Hematopoietic multipotent progenitor cell treated with erythropoietin and hydrocortisone succinate and interleukin-3 and kit ligand, for 15 days (in vitro differentiated cells): ENCODE data around the gene NDRG2.
"Not testable (repeated sequence)": the region's sequence is repeated elsewhere in the genome, so short reads cannot be mapped to it uniquely, and the experiment has no call there.

ENCODE experiments used
- DNase-seq: peaks from one replicate; pipeline ENCODE4 v3.0.0-alpha.2; 2015; ENCODE audit warnings: low spot score

NDRG2 gene

DNA sequence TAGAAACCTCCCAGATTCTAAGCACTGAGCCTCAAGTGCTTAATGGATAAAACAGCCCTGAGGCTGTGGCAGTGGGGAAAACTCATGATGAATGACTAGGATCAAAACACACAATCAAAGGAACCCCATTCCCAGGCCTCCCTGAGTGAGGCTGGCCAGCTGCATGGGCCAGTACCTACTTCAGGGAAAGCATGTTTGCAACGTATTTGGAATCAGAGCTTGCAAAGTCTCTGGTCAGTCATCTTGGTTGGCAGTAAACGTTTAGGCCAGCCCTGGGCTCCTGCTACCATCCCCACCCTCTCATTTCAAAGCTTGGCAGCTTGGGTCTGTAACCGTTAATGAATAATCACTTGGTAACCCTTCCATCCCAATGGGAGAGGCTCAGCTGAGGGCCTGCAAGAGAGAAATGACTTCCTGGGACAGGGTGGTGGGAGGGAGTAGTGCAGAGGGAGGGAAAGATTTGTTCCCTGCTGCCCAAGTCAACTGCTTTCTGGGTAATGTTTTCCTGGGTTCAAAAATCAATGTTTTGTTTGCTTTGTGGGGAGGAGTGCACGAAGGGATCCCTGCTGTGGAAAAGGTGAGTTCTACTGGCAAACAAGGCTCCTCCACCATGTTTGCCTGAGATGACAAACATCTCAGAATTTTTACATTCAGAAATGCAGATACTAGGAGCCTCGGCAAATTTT lies 30.7 kb upstream of the NDRG2 start:
- no peak for DNase-seq

DNA sequence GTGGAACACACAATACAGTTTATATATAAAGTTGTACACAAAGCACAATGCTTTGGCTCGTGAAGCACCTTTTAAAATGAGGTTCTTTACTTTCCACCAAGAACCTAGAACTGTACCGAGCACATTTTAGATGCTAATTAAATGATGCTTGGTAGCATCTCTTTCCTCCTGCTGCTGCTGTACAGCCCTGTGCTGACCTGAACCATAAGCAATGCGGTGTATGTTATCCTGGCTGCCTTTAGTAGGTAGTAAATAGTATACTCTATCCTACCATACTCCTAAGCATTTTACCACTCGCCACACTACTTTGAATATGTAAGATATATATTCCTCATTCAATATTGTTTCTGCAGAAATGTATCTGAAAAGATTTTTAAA lies 29.9 kb upstream of the NDRG2 start:
- no peak for DNase-seq

DNA sequence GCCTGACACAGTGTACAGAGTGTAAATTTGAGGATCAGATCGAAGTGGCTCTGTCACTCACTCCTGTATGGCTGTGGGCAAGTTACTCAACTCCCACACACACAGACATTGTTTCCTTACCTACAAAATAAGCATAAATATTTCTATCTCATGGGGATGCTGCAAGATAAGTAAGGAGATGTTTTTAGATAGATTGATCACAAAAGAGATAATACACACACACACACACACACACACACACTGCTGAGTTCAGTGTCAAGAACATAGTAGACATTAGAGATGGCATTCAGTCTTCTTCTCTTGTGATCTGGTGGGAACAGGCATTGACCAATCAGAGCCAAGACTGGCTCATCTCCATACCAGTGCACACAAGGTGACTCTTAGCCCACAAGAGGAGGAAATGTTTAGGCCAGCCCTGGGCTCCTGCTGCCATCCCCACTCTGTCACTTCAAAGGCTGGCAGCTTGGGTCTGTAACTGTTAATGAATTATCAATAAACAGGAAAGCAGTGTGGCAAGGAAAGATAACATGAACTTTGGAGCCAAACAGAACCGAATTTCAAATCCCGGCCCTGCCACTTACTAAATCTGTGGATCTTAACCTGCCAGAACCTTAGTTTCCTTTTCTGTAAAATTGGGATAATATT lies 29.4 kb upstream of the NDRG2 start:
- DNase-seq, result no peak

DNA sequence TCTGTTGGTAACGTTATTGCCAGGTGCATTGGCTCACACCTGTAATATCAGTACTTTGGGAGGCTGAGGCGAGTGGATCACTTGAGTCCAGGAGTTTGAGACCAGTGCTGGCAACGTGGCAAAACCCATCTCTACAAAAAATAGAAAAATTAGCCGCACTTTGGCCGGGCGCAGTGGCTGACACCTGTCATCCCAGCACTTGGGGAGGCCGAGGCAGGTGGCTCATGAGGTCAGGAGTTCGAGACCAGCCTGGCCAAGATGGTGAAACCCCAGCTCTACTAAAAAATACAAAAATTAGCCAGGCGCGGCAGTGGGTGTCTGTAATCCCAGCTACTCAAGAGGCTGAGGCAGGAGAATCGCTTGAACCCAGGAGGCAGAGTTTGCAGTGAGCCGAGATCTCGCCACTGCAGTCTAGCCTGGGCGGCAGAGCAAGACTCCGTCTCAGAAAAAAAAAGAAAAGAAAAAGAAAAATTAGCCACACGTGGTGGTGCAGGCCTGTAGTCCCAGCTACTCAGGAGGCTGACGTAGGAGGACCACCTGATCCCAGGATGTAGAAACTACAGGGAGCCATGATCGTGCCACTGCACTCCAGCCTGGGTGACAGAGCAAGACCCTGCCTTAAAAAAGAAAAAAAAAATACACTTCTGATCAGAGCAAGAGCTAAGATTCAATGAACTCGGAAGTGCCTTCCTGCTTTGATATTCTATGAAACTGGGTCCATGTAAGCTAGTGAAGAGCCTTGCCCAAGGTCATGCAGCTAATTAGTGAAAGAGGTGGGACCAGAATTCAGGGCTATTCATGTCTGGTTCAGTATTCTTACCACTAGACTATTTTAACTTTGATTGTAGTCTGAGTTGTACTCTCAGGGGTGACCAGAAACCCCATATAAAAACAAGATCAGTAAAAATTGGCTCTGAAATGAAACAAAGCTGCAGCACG lies 28.6 kb upstream of the NDRG2 start:
- no peak for DNase-seq

DNA sequence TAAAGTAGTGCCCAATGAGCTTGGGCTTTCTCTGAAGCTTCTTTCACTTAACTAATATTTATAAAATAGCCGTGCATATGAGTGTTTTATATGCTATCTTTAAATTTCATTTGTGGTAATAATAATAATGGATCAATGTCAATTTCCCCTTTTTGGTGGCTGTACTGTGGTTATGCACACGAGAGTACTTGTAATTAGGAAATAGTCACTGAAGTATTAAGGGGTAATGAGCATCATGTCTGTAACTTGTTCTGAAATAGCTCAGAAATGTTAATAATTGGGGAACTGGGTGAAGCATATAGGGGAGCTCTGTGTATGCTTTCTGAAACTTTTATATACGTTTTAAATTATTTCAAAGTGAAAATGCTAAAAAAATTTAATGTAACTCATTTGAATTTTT lies 25.7 kb upstream of the NDRG2 start:
- DNase-seq, result no peak

DNA sequence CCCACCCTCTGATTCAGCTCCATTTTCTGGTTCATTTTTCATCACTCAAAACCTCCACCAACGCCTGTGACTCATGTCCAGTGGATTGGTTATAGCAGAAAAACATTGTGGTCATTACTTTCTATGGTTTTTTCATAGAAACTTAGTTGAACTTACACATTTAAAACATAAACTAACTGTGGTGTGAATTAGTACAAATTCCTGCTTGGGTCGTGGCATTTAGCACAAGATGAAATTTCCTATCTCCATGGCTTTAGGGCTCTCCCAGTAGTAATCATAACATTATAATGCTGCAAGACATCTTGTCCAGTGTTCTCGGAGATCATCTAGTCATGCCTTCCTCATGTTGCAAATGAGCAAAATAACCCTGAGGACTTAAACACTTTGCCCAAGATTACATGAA lies 24.4 kb upstream of the NDRG2 start:
- no peak for DNase-seq

DNA sequence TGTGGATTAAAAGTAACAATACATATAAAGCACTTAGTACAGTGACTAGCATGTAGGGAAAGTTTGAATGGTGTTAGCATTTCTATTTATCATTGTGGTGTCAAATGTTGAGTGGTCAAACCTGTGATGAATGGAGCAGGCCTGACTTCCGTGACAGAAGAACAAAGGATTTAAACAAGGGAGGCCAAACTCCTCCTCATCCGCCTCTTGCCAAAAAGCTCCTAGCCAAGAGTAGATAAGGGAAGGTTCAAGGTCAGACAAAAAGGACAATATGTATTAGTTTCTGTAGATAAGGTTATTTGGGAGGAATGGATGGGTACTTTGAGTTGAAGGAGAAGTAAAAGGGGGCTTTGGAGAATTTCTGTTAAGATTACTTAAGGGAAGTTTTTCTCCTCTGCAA lies 23.8 kb upstream of the NDRG2 start:
- no peak for DNase-seq

DNA sequence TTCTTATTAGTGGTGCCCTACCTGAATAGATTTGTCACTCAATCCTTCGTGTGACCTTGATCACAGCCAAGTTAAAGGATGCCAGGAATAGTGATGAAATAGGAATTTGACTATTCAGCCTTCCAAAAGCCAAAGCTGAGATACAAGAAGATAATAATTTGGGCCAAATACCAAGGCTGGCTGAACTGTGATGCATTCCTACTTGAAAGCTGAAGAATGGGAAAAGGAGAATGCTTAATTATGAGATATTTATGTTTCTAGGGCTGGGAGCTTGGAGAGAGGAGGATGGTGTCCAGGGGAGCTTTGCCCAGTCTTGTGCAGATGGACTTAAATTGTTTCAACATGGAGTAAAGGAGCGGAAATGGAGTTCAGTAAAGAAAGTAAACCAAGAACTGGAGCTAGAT lies 22.5 kb upstream of the NDRG2 start:
- no peak for DNase-seq

DNA sequence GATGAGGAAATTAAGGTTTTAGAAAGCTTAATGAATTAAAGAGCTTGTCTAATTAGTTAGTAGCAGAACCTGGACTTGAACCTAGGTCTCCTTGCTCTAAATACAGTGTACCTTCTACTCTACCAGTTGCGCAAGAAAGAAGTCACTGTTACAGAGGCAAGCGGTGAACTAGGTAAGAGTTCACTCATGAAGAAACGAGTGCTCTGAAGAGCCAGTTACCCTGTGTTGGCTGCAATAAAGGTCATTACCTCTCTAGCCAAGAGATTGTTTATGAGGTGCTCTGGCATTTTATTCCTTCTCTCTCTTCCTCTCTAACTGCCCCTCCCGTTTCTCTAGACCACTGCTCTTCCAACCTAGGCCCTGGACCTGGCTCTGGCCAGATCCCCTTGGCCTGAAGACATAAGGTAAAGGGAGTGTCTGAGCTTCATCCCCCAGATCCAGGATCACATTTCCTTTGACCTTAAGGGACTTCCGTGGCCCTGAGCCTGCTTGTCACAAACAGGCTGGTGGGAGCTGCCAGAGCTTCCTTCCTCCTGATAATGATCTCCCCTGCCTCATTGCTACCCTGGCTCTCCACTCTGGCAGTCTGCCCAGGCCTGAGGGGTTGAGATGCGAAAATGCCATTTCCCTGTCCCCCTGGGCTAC lies 19.2 kb upstream of the NDRG2 start:
- DNase-seq, result no peak

DNA sequence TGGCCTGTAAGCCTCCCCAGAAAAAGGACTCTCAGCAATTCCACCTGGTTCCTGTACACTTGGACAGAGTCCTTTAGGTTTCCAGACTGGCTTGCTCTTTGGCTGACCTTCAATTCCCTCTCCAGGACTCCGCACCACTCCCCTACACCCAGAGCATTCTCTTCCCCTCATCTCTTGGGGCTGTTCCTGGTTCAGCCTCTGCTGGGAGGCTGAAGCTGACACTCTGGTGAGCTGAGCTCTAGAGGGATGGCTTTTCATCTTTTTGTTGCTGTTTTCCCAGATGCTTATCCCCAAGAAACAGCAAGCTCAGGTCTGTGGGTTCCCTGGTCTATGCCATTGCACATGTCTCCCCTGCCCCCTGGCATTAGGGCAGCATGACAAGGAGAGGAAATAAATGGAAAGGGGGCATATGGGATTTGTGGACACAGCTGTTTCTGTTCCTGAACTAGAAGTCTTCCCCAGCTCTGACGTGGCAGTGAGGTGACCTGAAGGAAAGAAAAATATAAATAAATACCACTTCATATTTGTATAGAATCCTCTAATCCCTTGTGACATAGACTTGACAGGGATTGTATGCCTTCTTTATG lies 18.6 kb upstream of the NDRG2 start:
- no peak for DNase-seq

DNA sequence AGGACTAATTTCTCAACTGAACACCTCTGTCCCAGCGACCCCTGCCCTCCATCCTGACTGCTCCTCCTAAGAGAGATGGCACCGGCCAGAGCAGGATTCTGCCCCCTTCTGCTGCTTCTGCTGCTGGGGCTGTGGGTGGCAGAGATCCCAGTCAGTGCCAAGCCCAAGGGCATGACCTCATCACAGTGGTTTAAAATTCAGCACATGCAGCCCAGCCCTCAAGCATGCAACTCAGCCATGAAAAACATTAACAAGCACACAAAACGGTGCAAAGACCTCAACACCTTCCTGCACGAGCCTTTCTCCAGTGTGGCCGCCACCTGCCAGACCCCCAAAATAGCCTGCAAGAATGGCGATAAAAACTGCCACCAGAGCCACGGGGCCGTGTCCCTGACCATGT lies 18.1 kb upstream of the NDRG2 start:
- DNase-seq, result no peak

DNA sequence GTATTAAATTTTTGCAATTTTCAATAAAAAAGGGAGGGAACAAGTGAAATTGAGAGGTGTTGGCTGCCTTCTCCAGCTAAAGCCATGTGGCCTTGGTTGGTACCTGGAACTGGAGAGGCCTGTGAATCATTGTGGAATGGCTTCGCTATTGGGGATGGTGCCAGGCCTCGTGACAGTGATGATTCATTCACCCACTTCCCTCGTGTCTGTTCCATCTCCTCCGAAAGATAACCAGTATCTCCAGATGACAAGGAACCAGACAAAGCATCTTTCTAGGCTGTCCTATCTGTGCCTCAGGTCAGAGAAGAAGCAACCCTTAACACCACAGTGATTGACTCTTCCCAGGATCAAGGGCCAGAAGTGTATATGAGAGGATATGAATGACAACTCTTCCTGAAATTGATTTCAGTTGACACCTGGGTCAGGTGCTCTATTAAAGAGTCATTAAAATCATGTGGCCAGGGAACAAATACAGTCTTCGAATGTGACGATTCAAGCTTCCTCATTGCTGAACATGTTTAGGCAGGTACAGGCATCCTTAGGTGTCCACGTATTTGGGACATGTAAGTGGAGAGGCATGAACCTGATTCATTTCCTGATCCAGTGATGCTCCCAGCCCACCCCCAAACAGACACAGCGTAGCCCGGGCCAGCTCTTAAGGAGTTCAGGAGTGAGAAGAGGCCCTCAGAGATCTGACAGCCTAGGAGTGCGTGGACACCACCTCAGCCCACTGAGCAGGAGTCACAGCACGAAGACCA lies 17.0 kb upstream of the NDRG2 start, which contains the start of gene RNASE7:
RNASE7 (plus strand) TSS at position 687 of the 758 bp plus-strand sequence. CDS start 631 bp downstream, outside the sequence.
- no peak for DNase-seq

DNA sequence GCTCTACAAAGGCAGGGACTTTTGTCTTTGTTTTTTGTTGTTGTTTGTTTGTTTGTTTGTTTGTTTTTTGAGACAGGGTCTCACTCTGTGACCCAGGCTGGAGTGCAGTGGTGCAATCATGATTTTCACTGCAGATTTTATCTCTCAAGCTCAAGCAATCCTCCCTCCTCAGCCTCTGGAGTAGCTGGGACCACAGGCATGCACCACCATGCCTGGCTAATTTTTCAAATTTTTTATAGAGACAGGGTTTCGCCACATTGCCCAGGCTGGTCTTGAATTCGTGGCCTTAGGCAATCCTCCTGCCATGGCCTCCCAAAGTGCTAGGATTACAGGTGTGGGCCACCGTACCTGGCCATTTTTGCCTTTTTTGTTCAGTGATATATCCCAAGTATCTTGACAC lies 16.1 kb upstream of the NDRG2 start:
- DNase-seq, result not testable (repeated sequence)

DNA sequence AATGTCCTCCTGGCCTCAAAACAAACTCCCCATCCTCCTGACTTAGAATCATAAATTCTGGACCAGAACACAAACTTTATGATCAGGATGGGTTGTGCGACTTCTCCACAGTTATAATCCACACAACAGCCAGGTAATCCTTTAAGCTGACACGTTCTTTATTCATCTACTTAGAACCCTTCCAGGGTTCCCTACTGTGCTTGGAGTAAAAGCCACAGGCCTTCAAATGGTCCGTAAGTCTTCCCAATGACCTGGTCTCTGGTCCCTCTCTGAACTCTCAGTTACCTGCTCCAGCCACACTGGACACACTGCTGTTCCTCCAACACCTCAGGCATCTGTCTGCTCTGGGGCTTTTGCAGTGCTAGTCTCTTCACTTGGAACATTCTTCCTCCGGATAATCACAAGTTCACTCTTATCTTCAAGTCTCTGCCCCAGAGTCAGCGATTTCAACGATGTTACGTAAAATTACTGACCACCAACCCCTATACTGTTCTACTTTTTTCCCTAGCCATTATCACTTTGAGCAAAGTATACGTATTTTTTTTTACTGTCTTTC lies 15.6 kb upstream of the NDRG2 start:
- DNase-seq, result no peak

DNA sequence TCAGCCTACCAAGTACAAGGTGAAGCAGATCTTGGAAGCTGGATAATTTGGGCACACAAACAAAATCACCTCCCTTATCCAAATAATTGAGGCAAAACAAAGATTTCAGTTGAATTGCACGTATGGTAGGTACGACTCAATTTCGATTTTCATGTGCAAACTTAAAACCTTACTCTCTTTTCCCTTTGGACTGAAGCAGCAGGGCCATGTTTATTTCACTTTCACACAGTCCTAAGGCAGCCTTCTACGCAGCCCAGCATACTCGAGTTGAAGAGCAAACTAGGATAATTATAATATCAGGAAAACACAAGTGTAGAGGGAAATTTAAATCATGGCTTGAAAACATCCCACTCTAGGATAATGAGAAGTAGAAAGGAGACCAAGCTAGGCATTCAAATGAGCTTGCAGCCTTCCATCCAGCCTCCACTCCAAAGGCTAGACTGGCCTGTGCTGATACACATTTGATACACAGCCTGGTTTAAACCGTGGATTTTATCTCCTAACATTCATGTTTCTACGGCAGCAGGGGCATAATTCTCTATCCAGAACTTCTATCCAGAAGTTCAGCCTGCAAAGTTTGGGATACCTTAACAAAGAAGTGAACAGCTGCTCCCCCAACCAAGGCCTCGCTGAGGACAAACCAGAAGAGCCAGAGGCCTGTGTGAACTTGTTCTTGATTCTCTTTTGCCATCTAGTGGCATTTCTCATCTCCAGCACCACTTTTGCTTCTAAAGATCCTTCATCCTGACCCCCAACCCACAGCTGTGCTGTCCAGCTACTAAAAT lies 14.9 kb upstream of the NDRG2 start:
- no peak for DNase-seq

DNA sequence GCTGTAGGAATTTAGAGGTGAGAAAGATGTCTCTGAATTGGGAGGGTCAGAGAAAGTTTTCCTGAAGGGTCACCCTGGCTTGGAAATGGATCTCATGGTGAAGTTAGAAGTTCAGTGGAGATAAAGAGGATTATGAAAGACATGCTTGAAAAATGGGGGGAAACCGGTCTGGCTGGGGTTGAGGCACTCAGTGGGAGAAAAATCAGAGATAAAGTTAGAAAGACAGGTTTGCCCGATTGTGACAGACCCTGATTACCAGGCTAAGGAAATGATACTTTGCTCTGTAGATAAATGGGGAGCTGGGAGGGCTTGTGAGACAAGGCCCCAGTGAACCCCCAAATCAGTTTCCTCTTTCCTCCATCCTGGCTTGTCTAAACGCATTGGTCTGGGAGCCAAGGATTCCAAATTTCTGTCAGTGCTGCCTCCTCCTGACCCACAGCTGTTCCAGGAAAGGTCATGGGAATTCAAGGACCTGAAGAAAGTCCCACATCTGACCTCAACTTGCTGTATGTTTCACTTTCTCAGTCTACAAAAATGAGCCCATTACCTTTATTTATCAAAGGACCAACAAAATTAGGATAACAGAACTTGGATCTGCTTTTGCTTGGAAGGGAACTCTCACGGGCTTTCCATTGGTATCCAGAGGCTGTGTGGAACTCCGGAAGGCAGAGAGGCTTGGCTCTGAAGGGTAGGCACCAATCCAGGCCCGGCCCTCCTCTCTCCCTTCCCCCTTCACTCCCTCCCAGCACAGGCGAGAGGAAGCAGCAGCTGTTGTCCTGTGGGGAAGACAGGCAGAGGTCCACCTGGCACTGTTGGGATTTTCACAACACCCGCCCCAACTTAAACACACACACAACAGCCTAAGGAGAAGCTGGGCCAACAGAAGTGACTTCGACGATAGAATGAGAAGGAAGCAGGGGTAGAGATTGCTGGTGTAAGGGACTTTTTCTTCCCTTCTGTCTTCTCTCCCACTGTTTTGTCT lies 13.9 kb upstream of the NDRG2 start:
- no peak for DNase-seq

DNA sequence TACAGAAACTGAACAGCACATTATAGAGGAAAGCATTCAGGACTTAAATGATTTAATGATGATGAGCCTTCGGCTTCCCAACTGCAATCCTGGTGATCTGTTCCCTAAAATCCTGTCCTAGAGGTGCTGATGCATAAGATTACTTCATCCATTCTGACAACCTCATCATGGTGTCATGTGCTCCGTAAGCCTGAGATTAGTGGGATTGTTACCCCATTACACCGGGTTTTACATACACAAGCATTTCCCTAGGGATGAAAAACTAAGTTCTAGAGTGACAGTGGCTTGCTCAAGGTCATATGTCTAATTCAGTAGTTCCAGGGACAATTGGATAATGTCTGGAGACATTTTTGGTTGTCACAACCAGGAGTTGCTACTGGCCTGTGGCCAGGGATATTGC lies 12.3 kb upstream of the NDRG2 start:
- DNase-seq, result no peak

DNA sequence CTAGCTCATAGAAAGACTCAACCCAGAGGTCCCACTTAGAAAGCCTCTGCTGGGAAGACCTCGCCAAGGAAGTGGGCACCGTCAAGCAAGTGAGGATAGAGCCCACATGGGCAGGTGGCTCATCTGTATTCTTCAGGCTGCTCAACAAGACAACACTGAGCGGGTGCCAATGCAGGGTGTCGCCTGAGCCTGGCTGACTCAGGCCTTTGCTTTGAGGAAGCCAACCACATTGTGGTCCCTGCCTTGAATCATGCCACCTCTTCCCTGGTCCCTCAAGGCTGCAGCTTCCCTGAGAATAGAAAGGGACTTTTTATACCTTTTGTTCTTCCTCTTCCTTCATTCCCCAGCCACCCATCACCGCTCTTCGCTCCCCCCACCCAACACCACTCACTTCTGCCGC lies 11.9 kb upstream of the NDRG2 start:
- no peak for DNase-seq

DNA sequence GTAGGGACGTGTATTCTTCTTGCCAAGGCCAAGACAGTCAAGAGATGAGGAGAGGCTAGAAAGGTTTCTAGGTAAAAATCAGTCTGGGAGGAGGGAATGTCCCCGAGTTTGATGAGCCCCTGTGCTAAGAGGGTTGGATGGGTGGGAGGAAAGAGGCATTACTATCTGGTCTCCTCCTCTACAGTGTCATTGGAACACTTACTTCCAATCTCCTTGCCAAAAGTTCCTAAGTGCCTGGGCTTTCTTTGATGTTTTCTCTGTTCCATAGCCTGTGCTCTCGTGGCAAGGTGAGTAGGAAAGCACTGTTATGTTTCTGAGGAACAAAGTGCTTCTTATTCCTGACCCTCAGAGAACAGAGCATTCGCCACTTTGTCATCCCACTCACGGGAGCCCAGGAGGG lies 9.8 kb upstream of the NDRG2 start, which contains the start of gene RNASE13:
RNASE13 (minus strand) TSS at position 101 of the 400 bp plus-strand sequence. CDS start 519 bp downstream, outside the sequence.
- DNase-seq, result no peak
